Right lung (tissue), 5 donors: ENCODE measurements around the gene C14orf39. TPM values are rescaled to one million over a fixed set of nuclear protein-coding genes. Genes with fewer than 3 reads are reported as not detected.
"Not testable (repeated sequence)": the region's sequence is repeated elsewhere in the genome, so short reads cannot be mapped to it uniquely, and the experiment has no call there.

Experiments used
- DNase-seq, 2 donors: peaks; one replicate each; pipeline ENCODE4 v3.0.0-alpha.2; 2013
- polyA plus RNA-seq, 5 donors: library from polyadenylated mRNA; unstranded; fragments of 120-200 nt; gene quantifications; one replicate each; pipeline versions ENCODE4 v1.2.1 to v1.2.3, GENCODE V29; 2013; ENCODE audit warnings: inconsistent platforms in 1 of 5, low replicate concordance in 1 of 5; ENCODE audit not compliant: insufficient read length in 5 of 5, insufficient read depth in 1 of 5

C14orf39 gene
- polyA plus RNA-seq, 5 donors, result 1.4 to 3.4 (median 2.2) TPM

- no peak for DNase-seq
These were observed 16.7 kb upstream of the C14orf39 start for GRCh38 chr14:60502541-60502940.

- DNase-seq, result no peak
These were observed 10.1 kb upstream of the C14orf39 start for GRCh38 chr14:60495946-60496345.

DNA sequence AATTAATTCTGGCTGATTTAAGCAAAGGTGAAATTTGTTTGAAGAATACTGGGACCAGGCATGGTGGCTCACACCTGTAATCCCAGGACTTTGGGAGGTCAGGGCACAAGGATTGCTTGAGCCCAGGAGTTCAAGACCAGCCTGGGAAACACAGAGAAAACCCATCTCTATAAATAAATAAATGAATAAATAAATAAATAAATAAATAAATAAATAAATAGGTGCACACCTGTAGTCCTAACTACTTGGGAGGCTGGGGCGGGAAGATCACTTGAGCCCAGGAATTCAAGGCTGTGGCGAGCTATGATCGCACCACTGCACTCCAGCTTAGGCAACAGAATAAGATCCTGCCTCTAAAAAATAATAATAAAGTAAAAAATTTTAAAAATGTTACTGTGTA, 4.4 kb upstream of the C14orf39 start:
- no peak for DNase-seq

DNA sequence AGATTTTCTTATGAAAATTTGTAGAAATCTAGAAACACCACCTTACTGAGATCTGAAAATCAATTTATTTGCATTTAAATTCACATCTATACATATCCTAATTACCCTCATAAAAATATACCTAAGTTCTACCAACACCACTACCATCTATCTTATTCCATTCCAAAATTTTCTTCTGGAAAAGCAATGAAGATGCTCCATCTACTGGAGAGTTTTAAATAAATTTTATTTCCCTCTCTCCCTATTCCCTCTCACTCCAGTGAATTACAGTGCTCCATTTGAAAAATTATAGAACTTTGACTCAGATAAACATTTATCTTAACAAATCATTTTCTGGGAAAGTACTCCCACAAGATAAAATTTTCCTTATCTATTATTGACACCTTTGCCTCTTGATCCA, 2.3 kb upstream of the C14orf39 start:
- DNase-seq, result no peak

- DNase-seq, result no peak
These were observed 1.3 kb upstream of the C14orf39 start for GRCh38 chr14:60487211-60487610.

DNA sequence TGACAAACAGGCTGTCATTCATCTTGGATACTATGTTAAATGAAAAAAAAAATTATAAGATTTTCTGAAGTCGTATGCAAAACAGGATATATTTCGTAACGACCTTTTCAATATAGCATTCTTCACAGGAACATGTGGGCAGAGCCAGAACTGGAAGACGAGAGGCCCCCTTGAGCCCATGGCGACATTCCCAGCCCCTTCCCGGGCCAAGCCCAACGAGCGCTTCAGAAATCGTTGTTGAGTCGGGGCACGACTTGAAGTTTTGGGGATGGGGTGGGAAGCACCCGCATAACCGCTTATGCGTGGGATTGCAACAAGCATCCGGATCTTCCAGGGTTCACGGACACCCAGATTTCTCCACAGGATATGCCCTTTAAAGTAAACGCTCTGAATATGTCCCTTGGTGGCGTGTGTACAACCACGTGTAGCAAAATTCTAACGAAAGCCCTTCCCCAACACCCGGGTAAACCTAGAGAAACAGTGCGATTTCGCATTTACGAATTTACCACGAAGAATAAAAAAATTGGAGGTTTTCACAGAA, 736 bp downstream of the C14orf39 start:
- DNase-seq, result no peak

- no peak for DNase-seq
These were observed 3.1 kb downstream of the C14orf39 start for GRCh38 chr14:60482743-60483142.

- DNase-seq, result not testable (repeated sequence)
These were observed 5.6 kb downstream of the C14orf39 start for GRCh38 chr14:60480248-60480647.

DNA sequence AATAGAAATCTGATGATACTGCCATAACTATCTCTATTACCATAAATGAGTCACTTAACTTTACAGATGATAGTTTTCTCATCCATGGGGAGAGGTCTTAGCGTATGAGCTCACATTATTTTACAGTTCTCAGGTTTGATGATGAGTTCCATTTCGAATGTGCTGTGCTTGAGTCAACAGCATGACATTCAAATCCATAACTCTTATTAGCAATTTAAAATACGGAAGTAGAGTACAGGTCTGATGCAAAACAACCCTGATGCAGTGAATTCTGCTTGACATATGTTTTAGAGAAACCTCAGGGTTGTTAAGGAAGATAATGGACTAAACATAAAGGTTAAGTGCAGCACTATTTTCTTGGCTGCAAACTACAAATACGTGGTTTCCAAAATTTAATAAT, 30.0 kb downstream of the C14orf39 start:
- DNase-seq, result no peak

GRCh38 chr14:60430276-60430675, 55.6 kb downstream of the C14orf39 start:
- no peak for DNase-seq

DNA sequence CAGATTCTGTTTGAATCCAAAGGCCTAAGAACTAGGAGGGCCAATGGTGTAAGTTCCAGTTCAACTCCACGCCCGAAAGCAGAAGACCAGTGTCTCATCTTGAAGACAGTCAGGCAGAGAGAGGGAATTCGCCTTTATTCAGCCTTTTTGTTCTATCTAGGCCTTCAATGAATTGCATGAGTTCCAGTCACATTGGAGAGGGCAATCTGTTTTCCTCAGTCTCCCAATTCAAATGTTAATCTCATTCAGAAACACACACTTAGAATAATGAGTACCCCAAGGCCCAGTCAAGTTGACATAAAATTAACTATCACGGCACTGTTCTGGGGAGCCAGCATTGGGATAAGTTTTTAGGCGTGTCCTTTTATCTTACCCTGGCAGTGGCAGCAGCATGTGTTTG, 65.8 kb downstream of the C14orf39 start:
- no peak for DNase-seq

- DNase-seq, result not testable (repeated sequence)
These were observed 88.3 kb downstream of the C14orf39 start for GRCh38 chr14:60397550-60397949.

DNA sequence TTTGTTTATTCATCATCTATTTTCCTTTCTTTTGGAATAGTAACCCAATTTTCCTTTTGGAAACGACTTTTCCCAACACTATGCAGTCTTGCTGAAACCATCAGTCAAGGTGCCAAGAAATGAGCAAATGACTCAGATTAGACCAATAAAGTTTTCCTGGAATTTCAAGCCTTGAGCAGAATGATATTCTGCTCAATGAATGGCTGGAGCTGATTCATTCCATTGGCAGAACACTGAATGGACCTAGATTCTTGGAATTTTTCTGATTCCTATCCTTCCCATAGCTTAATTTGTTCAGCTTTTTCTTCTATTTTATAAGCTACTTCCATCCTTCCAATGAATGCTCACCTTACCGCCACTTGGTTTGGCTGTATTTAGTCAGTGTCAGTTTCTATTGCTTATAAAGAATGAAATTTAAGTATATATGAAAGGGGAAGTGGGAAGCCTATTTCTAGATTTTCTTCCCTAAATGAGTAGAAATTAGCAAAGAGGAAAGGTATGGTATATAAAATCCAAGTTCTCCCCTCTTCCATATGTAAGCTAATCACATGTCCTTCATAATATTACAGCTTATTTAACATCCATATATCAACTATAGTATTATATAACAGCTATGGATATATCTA, 89.0 kb downstream of the C14orf39 start:
- no peak for DNase-seq

Other genes with a start within 250 kb of the C14orf39 start
- gene PPM1A, start 236.8 kb downstream of the C14orf39 start, polyA plus RNA-seq, result 10 to 100 TPM; 43.0 to 61.6 (median 56.7) TPM
- gene SIX6, start 23.1 kb upstream of the C14orf39 start, polyA plus RNA-seq, result not detected
- gene SIX1, start 163.4 kb upstream of the C14orf39 start, polyA plus RNA-seq, result 1 to 10 TPM in 2 of 5 donors, under 1 TPM in 3; 0.81 to 4.2 (median 0.99) TPM
- gene SIX4, start 238.3 kb upstream of the C14orf39 start, polyA plus RNA-seq, result 1 to 10 TPM; 4.7 to 6.8 (median 5.8) TPM
- gene MNAT1, start 248.7 kb upstream of the C14orf39 start, polyA plus RNA-seq, result 10 to 100 TPM; 34.7 to 44.6 (median 39.9) TPM